Fibroblast of skin of scalp (primary cell): Measurements from ENCODE around the gene SCD5.

ENCODE experiments used
- DNase-seq: peaks from one replicate; pipeline ENCODE4 v3.0.0-alpha.2; 2013

The SCD5 gene

DNA sequence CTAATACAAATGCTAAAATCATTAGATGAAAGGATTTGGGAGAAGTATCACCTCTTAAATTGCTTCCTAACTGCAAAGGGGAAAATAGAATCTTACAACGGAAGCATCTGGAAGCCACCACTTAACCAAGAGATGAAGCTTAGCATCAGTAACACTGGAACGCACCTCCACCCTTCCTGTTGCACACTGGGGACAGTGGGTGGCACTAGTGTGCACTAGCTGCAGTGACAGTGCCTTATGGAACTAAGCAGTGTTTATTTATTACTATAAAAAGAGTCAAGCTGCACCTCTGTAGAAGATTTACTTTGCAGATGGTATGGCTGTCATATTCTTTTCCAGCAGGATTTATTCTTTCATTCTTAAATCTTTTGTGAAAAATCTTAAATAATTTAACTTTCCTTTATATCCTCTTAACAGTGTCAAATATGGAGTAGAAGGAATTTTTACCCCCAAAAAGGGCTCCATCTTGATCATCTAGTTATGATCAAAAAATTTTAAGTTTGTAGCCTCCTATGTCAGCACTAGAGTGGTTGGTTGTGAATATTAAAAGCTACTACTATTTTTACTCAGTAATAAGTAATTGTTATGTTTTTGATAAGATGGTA, 76.7 kb downstream of the SCD5 start:
- peak; percentile 50 for DNase-seq

DNA sequence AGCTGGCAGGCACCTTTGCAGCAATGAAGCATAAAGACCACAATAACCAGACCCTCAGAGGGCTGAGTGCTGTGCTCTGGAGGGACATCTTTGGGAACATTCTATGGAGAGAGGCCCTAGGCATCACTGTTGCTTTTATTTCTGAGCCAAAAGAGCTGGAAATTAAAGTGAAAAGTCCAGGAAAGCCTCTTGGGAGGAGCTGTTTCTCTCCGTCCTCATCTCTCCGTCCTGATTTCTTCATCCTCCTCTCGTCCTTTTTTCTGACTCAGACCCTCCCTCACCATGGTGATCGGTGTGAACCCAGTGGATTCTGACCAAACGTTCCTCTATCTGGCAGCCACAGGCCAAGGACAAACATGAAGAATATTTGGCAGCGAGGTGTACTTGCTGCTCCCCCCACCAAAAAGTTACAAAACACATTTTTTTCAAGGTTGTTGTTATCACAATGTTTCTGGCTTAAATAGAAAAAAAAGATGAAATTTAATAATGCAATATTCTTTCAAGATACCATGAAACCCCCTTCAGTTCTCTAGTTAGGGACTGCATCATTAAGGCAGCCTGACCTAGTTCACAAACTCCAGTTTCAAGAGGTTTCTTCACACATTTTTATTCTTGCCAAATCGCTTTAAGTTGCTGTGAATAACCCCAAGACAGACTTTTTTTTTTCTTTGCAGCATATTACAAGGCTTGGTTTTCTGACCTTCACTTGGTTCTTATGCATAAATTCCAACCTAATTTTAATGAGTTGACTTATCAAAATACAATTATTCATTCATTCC, 80.2 kb downstream of the SCD5 start:
- DNase-seq, result no peak

DNA sequence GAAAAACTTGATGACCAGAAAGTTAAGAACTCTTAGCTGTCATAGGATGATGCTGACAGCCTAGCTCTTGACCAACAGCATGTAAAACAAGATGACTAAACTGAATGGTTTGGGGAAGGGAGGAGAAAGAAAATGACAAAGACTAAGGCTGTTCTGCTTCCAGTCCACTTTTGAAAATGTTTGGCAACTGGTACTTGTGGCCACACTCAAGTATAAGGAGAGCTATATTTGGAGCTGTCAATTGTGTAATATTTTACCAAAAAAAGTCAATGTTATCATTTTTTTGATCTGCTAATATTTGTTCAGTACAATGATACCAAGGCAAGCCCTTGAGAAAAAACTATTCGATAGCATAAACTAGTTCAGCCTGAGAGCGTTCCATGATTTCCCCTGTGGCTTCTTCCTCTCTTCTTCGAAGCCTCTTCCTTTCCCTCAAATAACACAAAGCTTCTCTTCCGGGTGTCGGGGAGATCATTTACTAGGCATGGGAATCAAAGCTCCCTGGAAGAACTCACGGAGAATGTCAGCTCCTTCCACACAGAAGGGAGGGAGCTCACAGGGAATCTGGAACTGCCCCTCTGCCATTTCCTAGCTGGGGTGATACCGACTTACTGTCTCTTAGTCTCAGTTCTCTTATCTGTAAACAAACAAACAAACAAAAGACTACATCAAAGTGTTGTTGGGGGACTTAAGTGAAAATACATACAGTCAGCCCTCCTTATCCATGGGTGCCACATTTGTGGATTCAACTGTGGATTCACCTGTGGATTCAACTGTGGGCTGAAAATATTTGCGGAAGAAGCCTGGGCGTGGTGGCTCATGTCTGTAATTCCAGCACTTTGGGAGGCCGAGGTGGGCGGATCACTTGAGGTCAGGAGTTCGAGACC, 82.6 kb downstream of the SCD5 start:
- DNase-seq, result peak; percentile 78

DNA sequence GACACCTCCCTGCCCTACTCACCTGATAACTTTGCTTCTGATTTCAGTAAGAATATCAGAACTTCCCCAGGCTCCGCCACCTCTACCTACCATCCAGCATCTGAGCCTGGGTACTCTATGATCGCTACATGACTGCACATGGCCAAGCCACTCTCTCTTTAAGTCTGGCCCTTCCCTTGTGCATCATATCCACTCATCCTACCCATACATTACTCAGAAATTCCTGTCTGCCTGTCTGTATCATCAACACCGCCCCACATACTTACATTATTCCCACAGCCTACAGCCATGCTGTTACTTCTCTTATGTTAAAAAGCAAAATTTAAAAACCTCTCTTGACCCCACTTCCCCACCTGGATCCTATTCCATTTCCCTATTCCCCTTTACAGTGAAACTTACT, 84.7 kb downstream of the SCD5 start:
- peak; percentile 63 for DNase-seq

DNA sequence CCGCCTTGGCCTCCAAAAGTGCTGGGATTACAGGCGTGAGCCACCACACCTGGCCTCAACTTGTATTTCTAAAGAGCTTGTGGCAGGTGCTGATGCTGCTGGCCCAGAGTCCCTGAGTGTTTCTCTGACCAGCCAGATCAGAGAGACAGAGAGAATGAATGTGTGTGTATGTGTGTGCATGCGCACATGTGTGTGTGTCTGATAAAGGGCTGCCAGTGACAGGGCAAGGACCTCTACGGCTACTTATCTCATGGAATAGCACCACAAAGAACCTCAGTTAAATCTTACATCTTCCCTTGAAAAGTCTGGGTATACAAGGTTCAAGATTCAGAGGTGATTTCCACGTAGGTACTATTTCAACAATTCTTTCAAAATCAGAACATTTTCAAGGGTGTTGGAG, 86.0 kb downstream of the SCD5 start:
- no peak for DNase-seq

DNA sequence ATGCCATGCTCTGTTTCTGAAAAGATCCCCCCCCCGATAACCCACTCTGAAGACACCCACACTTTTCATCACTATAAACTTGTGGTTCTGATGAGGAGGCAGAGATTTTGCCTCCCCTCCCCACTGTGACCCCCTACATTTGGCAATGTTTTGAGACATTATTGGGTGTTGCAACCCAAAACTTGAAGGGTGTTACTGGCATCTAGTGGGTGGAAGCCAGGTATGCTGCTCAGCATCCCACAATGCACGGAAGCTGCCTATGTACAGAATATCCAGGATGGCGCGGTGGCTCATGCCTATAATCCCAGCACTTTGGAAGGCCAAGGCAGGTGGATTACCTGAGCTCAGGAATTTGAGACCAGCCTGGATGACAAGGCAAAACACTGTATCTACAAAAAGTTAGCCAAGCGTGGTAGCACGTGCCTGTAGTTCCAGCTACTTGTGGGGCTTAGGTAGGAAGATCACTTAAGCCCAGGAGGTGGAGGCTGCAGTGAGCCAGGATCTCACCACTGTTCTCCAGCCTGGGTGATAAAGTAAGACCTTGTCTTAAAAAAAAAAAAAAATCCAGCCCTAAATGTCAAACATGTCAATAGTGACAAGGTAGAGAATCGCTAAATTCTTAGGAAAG, 87.3 kb downstream of the SCD5 start:
- DNase-seq, result no peak

DNA sequence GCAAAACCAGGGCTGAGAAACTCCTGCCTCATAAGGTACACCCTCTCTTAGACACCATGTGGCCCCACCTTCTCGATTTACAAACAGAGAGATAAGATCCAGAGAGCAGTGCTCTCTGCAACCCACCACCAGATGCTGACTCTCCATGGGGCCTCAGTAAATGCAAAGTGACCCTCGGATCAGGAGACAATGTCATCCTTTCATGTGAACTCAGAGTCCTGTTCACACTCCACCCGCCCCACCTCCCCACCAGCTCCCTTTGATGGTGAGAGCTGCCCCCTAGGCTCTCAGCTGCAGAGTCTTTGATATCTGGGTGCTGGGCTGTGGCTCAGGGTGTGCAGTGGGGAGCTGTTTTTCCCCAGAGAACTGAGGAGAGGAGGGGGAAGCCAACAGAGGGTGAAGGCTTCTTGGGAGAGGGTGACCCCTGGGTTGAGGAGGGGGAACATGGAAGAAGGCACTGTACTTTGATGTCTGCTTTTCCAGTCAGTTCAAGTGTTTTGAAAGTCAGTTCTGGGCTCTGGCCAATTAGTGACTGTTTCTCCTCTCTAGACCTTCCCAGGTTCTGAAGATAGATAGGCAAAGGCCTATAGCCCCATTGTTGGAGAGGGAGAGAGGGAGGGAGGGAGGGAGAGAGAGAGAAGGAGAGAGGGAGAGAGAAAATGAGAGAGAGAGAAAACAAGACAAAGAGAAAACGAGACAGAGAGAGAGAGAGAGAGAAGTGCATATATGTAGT, 88.2 kb downstream of the SCD5 start:
- no peak for DNase-seq

DNA sequence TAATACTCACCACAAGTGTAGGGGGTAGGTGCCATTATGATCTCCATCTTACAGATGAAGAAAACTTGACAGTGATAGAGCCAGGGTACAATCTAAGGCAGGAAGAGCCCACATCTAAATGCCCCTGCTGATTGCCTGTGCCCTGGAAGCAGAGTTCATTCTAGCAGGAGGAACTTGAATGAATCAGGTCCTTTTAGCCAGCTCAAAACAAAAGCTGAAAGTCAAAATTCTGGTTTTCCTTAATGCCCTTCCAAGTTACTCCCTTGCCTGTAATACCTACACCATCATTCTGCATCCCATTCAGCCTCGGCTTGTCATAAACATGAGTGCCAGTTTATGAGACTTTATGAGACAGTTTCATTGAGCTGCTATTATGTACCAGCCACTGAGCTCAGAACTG, 89.6 kb downstream of the SCD5 start:
- no peak for DNase-seq

DNA sequence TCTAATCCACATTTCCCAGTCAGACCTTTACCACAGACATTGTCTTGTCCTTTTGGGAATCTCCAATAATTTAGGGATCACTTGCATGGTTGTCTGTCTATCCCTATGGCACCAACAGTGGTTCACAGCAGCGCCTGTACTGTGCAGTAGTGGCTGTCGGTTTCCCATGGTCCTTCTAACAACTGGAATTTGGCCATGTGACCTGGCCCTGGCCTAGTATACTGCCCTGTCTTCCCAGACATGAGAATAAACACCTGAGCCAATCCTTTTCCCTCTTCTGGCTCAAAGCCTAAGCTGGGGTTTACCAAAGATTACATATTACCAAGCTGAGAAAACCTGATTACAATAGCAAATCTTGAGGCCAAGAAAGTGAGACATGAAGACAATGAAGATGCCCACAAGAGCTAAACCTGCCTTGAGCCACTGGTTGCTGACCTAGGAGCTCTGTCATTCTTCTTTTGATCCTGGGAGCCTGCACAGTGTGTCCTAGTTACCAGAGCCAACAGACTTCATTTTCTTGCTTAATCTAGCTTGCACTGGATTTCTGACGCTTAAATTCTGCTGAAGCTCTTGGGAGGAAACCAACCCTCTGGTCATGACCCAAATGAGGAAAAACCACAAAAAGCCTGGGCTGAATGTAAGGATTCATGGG, 92.1 kb downstream of the SCD5 start:
- DNase-seq, result peak; percentile 25

DNA sequence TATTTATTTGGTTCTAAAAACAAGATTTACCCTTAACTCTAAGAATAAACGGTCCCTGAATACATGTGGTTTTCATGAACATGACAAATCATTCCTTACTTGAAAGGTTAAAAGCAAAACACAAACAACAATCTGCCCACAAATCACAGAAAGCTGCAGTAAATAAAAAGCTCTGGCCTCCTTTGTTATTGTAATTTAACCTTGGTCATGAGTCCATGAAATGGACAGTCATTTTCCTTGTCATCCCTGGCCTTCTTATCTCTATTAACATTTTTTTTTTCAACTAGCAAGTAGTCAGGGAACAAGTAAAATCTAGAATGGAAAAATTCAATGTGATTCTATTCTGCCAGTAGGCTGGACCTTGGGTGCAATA, 92.7 kb downstream of the SCD5 start:
- no peak for DNase-seq

DNA sequence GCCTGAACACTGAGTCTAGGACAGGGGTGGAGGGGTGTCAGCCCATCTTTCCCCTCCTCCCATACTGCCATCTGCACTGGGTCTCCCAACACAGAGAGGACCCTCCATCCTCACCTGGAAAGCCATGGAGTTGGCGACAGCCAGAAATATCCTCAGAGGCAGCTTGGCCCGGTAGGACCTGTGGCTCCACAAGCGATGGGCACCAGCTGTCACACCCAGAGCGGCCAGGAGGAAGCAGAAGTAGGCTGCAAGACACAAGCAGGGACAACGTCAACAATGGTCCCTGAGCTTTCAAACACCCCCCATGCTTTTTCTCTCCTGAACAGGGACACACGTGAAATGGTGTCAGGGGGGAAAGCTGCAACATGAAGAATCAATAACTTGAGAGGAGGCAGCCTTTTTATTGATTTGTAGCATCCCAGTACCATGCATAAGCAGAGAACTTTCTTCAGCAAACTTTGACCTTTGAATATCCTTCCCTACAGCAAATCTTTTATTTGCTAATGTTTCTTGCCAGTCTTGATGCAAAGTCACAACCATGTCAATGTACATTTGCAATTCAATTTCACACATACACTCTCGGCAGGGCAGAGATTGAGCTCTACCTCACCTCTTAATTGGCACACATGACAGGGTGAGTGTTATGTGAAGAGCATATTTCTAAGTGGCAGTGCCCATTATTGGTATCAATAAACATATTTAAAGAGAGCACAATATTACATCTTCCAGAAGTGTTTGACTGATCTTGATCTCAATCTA, 93.2 kb downstream of the SCD5 start:
- no peak for DNase-seq

DNA sequence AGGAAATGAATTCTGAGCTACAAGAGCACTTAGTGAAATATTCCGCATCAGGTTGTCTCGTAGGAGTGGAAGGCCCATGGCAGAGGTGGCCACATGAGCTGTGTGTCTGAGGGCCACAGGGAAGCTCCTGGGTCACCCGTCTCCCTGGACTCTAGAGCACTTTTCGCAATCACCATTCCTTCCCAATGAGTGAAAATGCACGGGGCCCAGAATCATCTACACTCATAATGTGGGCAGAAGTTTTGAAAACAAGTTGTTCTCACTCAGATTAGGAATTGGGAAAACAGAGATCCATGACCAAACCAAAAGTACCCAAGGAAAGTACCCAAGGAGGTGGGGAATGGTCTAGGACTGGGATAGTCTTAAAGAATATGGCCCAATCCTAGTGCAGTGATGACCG, 94.4 kb downstream of the SCD5 start:
- no peak for DNase-seq

DNA sequence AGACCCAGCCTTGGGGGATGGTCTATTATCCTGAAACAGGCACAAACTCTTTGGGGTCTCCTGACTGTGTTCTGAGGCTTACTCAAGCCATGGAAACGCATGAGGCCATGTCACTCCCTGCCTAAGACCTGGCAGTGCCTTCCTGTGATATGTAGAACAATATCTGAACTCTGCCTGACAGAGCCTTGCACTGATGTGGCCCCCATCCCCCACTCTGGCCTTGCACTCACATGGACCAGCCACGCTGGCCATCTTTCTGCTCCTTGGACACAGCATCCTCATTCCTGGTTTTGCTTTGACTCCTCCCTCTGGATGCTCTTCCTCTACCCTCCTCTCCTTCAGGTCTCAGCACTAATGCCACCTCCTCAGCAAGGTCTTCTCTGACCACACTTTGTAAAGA, 100.2 kb downstream of the SCD5 start:
- DNase-seq, result no peak

DNA sequence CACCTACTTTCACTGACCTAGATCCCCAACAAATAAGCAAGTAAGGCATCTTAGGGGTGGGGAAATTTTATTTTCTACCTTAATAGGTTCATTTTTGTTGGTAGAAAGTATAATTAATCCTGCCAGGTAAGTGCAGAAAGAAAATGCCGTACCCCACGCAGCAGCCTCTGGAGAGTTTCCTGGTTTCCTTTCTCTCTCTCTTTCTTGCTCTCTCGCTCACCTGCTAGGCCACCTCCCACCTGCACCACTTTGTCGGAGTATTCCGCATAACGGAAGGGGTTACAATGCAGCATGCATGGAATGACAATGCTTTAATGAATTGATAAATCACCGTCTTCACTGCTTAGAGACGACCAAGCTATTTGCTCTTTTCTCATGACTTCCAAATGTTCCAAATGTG, 101.0 kb downstream of the SCD5 start:
- DNase-seq, result no peak

DNA sequence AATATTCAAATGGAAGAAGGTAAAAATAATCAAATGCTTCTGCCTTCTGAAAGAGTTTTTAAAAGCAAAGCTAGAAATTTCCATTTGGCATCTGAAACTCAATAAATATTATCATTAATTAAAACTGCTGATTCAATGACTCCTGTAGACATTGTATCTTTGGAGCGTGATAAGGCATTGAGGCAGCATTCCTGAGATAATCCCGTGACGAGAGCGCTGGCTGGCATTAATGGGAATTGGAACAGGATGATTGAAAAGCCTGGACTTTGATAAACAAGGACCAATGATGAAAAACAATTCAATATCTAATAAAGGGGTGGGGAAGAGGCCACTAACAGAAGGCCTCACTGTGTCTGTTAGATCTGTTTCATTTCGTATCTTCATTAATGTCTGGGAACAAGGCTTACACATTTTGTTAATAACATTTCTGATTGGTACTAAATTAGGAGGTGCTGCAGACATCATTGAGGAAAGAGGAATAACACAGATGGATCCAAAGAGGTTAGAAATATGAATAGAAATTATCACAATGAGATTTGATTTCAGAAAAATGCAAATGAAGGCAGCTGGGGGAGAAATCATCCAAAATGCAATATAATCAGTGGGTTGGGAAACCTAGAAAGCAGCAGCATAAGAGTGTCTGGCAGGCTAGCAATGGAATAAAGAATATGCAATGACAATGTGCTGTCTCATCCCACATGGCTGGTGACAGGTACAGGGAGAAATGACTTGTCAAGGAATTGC, 102.3 kb downstream of the SCD5 start:
- DNase-seq, result no peak

DNA sequence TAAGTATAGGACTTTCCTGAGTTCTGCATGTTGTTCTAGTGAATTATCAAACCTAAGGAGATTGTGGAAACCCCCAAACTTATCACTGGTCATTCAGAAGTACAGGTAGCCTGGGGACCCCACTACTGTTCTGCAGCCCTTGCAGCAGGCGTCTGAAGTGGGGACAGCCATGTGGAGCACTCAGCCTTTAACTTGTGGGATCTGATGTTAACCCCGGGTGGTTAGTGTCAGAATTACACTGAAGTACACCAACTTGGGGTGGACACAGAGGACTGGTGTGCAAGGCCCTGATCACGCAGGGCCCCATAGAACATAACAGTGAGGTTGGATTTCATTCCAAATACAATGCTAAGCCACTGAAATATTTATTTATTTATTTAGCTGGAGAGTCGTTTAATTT, 103.7 kb downstream of the SCD5 start:
- no peak for DNase-seq

DNA sequence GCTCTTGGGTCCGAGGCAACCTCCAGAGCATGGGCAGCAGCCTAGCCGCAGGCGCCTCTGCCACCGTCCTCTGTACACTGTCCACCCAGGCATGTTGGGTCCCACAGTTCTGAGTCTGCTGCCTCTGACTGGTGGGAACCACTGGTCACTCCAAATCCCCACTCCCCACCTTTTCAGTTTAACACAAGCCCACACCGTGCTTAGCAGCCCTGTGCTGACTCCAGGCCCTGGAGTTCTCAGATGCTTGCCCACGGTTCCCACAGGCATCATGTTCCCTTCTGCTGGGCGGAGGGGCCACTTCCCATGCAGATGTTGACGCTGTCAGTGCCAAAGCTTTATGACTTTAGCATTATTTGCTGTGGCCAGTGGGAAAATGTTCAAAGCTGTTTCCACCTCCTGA, 104.5 kb downstream of the SCD5 start:
- DNase-seq, result no peak

DNA sequence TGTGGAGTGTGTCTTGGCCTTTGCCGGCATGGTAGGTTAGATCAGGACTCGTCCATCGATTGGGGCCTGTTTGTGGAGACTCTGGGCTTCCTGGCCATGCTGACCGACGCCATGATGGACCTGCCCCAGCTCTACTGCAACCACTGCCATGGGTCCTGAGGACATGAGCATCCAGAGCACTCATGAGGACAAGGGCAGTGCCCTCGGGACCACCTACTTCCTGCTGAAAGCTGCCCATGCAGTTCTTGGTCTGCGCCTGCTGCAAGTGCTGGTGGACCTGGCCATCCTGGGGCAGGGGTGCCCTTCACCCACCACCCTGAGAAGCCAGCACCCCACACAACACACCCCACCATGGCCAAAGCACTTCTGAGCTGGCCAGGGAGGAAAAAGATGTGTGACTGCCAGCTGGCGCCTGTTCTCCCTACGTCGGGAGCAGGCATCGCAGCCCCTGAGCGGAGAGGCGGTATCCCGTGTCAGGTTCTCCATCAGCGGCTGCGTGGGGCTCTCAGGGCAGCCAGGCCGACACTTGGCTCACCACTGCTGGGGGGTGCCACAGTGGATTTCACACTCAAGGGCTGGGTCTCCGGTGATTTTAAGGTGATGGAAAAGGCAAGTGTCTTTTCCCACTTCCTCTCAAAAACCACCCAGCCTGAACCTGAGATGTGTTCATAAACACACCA, 106.4 kb downstream of the SCD5 start:
- DNase-seq, result no peak

DNA sequence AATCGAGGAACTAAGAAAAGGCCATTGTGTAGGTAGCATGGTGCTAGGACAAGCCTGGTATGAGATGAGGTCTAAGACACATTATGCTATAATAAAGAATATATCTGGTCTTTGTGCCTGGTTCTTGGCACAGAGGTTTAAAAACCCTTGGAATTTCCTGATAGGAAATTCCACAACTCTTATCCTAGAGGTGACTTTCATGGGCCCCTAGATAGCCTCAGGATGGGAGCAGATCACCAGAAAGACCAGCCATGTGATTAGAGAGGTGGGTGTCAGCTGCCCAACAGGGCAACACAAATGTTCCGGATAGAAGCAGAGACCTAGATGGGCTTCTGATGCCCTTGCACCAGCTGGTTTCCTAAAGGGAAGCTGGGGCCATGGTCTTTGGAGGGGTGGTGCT, 107.2 kb downstream of the SCD5 start:
- DNase-seq, result no peak
